MV-4-11 (cell line): ENCODE measurements around the gene UGCG.
"Not testable (repeated sequence)": the region's sequence is repeated elsewhere in the genome, so short reads cannot be mapped to it uniquely, and the experiment has no call there.

ENCODE experiments used
- DNase-seq: peaks from one replicate; lab custom pipeline; 2025; lab: John Stamatoyannopoulos, UW

UGCG gene

GRCh38 chr9:111890867-111891266 lies 5.7 kb upstream of the UGCG start:
- DNase-seq = not testable (repeated sequence)

- DNase-seq = no peak
Measured at GRCh38 chr9:111891910-111892499, 4.6 kb upstream of the UGCG start.

GRCh38 chr9:111896942-111897600 lies 457 bp downstream of the UGCG start:
- DNase-seq = no peak

GRCh38 chr9:111897601-111898137 lies 1.1 kb downstream of the UGCG start:
- DNase-seq = peak; percentile 62

- peak; percentile 62 for DNase-seq
Measured at GRCh38 chr9:111898331-111899096, 1.9 kb downstream of the UGCG start.

GRCh38 chr9:111900151-111900857 lies 3.7 kb downstream of the UGCG start:
- DNase-seq = no peak

- DNase-seq = no peak
Measured at GRCh38 chr9:111900858-111901612, 4.4 kb downstream of the UGCG start.

GRCh38 chr9:111902391-111903139 lies 6.0 kb downstream of the UGCG start:
- no peak for DNase-seq

- DNase-seq = not testable (repeated sequence)
Measured at GRCh38 chr9:111903535-111903934, 6.9 kb downstream of the UGCG start.

- no peak for DNase-seq
Measured at GRCh38 chr9:111904026-111904425, 7.4 kb downstream of the UGCG start.

GRCh38 chr9:111904891-111905291 lies 8.3 kb downstream of the UGCG start:
- no peak for DNase-seq

GRCh38 chr9:111907147-111907546 lies 10.5 kb downstream of the UGCG start:
- DNase-seq = peak; percentile 55

GRCh38 chr9:111909444-111909843 lies 12.8 kb downstream of the UGCG start:
- peak; percentile 66 for DNase-seq

- no peak for DNase-seq
Measured at GRCh38 chr9:111910428-111910827, 13.8 kb downstream of the UGCG start.

- peak; percentile 65 for DNase-seq
Measured at GRCh38 chr9:111913159-111913558, 16.5 kb downstream of the UGCG start.

GRCh38 chr9:111914749-111915424 lies 18.3 kb downstream of the UGCG start:
- peak; percentile 54 for DNase-seq

- no peak for DNase-seq
Measured at GRCh38 chr9:111915425-111915758, 18.8 kb downstream of the UGCG start.

GRCh38 chr9:111916234-111916645 lies 19.6 kb downstream of the UGCG start:
- peak; percentile 59 for DNase-seq

GRCh38 chr9:111917201-111917600 lies 20.6 kb downstream of the UGCG start:
- DNase-seq = no peak

GRCh38 chr9:111917980-111918379 lies 21.4 kb downstream of the UGCG start:
- peak; percentile 68 for DNase-seq
